A549 (cell line): ENCODE results near the gene VOPP1. TPM values are rescaled to one million over a fixed set of nuclear protein-coding genes. Genes with fewer than 3 reads are reported as not detected.
A peak's percentile ranks its signal among the peaks of the same experiment; 100 is the strongest.

Source experiments
- ATAC-seq, 2 experiments: fragments of 200-7000 bp in 1 of 2; fragments of >200 bp in 1 of 2; cut with Nextera tagmentation in 1 of 2; cut with Tn5 transposase in 1 of 2; 3 replicates each; pipeline versions ENCODE4 v1.8.0 to v1.9.1; 2018 to 2020; ENCODE audit warnings: mild to moderate bottlenecking in 1 of 2, moderate library complexity in 1 of 2
- CTCF ChIA-PET: fragments of 300-600 bp; sonication (Branson Sonifier 250); formaldehyde crosslinking; extraction: SDS; loops from one replicate; lab custom pipeline; 2021; ENCODE audit warnings: antibody characterized with exemption, inconsistent platforms; lab: Yijun Ruan, JAX
- POLR2A ChIA-PET: fragments of 350-600 bp; formaldehyde crosslinking; extraction: SDS; loops from one replicate; lab custom pipeline; 2021; ENCODE audit warnings: antibody characterized with exemption, inconsistent platforms; lab: Yijun Ruan, JAX
- DNase-seq, 2 experiments: peaks; one replicate each; pipeline versions ENCODE4 v3.0.0 to v3.0.0-alpha.2; 2011 to 2016; ENCODE audit warnings: low read depth in 1 of 2, low spot score in 1 of 2
- FAIRE-seq: peaks from 2 replicates; lab custom pipeline; 2011; peaks lifted over from hg19 to GRCh38; lab: Jason Lieb, UNC
- H3K27ac ChIP-seq, 2 experiments: fragments of >200 bp; sonication (Bioruptor Twin); formaldehyde crosslinking; 3 replicates each; pipeline ENCODE4 v1.5.1; 2016 to 2017
- H3K4me1 ChIP-seq: fragments of >200 bp; sonication (Bioruptor Twin); formaldehyde crosslinking; 3 replicates; pipeline ENCODE4 v1.6.1; 2016
- H3K4me2 ChIP-seq: fragments of >200 bp; sonication (Bioruptor Twin); formaldehyde crosslinking; 3 replicates; pipeline ENCODE4 v1.6.1; 2016
- H3K4me3 ChIP-seq: fragments of >200 bp; sonication (Bioruptor Twin); formaldehyde crosslinking; 3 replicates; pipeline ENCODE4 v1.5.1; 2016
- H3K9me3 ChIP-seq: fragments of >200 bp; sonication (Bioruptor Twin); formaldehyde crosslinking; 3 replicates; pipeline ENCODE4 v1.6.1; 2016
- ATOH8 ChIP-seq: fragments of 250-450 bp; sonication (Bioruptor Pico); IDR thresholded peaks from 2 replicates; pipeline ENCODE4 v1.5.0; 2020; ENCODE audit warnings: low read depth, mild to moderate bottlenecking, moderate library complexity
- BHLHE40 ChIP-seq: IDR thresholded peaks from 2 replicates; pipeline ENCODE4 v1.6.1; 2012; ENCODE audit warnings: low read depth, low read length, inconsistent platforms
- CHD2 ChIP-seq: fragments of 150-350 bp; IDR thresholded peaks from 2 replicates; pipeline ENCODE4 v1.6.1; 2014; ENCODE audit warnings: low read length; ENCODE audit not compliant: partially characterized antibody
- EHF ChIP-seq: fragments of 250-450 bp; sonication (Bioruptor Pico); IDR thresholded peaks from 2 replicates; pipeline ENCODE4 v1.5.0; 2020; ENCODE audit warnings: mild to moderate bottlenecking
- FOSB ChIP-seq: fragments of 250-450 bp; sonication (Bioruptor Pico); IDR thresholded peaks from 2 replicates; pipeline ENCODE4 v1.5.0; 2020; ENCODE audit warnings: mild to moderate bottlenecking, moderate library complexity
- FOSL2 ChIP-seq, 2 experiments: fragments of 450-650 bp in 1 of 2; fragments of >200 bp in 1 of 2; sonication (Bioruptor Twin) in 1 of 2; formaldehyde crosslinking; IDR thresholded peaks; 2 replicates each; pipeline versions ENCODE4 v1.5.0 to v1.6.1; 2016 to 2020; ENCODE audit warnings: mild to moderate bottlenecking in 1 of 2, moderate library complexity in 1 of 2
- HEYL ChIP-seq: fragments of 250-450 bp; sonication (Bioruptor Pico); IDR thresholded peaks from 2 replicates; pipeline ENCODE4 v1.8.0; 2021; ENCODE audit warnings: mild to moderate bottlenecking, moderate library complexity
- HOXB13 ChIP-seq: fragments of 250-450 bp; sonication (Bioruptor Pico); IDR thresholded peaks from 2 replicates; pipeline ENCODE4 v1.5.0; 2020; ENCODE audit warnings: low read depth, mild to moderate bottlenecking, moderate library complexity
- JUN ChIP-seq, 2 experiments: fragments of >200 bp; sonication (Bioruptor Twin); formaldehyde crosslinking; IDR thresholded peaks; 2 replicates in 1 of 2; 3 replicates in 1 of 2; pipeline ENCODE4 v1.6.1; 2016 to 2017
- KDM1A ChIP-seq: fragments of 200-600 bp; sonication (generic); IDR thresholded peaks from 2 replicates; pipeline ENCODE4 v1.6.1; 2016; ENCODE audit warnings: low read depth, mild to moderate bottlenecking
- MAFK ChIP-seq: fragments of 450-650 bp; IDR thresholded peaks from 2 replicates; pipeline ENCODE4 v1.6.1; 2014; ENCODE audit not compliant: partially characterized antibody
- MAX ChIP-seq: IDR thresholded peaks from 2 replicates; pipeline ENCODE4 v1.6.1; 2012
- MAZ ChIP-seq: fragments of 150-350 bp; IDR thresholded peaks from 2 replicates; pipeline ENCODE4 v1.6.1; 2014; ENCODE audit warnings: antibody characterized with exemption, low read depth, low read length, borderline replicate concordance
- NFE2L2 ChIP-seq: fragments of 150-350 bp; conservative IDR thresholded peaks from 2 replicates; pipeline ENCODE4 v1.6.1; 2014; ENCODE audit warnings: low read length
- POLR2A ChIP-seq: IDR thresholded peaks from 2 replicates; pipeline ENCODE4 v1.6.1; 2012; ENCODE audit warnings: mild to moderate bottlenecking, low read length
- POLR2AphosphoS2 ChIP-seq: conservative IDR thresholded peaks from 2 replicates; pipeline ENCODE4 v1.6.1; 2012; ENCODE audit warnings: low read length, improper control_type of control experiment, inconsistent platforms
- RAD21 ChIP-seq, 2 experiments: fragments of >200 bp in 1 of 2; sonication (Bioruptor Twin) in 1 of 2; formaldehyde crosslinking in 1 of 2; IDR thresholded peaks in 1 of 2; conservative IDR thresholded peaks in 1 of 2; 2 replicates in 1 of 2; 3 replicates in 1 of 2; pipeline ENCODE4 v1.6.1; 2012 to 2018; ENCODE audit warnings: inconsistent platforms in 1 of 2
- RARB ChIP-seq: fragments of 250-450 bp; sonication (Bioruptor Pico); IDR thresholded peaks from 2 replicates; pipeline ENCODE4 v1.8.0; 2021; ENCODE audit warnings: mild to moderate bottlenecking, moderate library complexity
- RCOR1 ChIP-seq: fragments of 150-350 bp; IDR thresholded peaks from 2 replicates; pipeline ENCODE4 v1.6.1; 2014; ENCODE audit warnings: antibody characterized with exemption, low read length, low read depth
- RFX5 ChIP-seq: fragments of 450-650 bp; IDR thresholded peaks from 2 replicates; pipeline ENCODE4 v1.7.1; 2014; ENCODE audit warnings: antibody characterized with exemption, mild to moderate bottlenecking, moderate library complexity
- ZFP36 ChIP-seq: fragments of 450-650 bp; IDR thresholded peaks from 2 replicates; pipeline ENCODE4 v1.6.1; 2014; ENCODE audit warnings: borderline replicate concordance; ENCODE audit not compliant: partially characterized antibody
- WGBS: methylation state at CpG from one replicate; pipeline ENCODE4 v1.1.6; 2017; ENCODE audit errors: missing lambda C conversion rate; 5-methylcytosine and 5-hydroxymethylcytosine counted together
- polyA plus RNA-seq, 4 experiments: library from polyadenylated mRNA; depleted of rRNA in 3 of 4; stranded (reverse); fragments of >200 nt; fragmentation: RNase III in 1 of 4; extraction: RNeasy Plus Mini Kit Qiagen cat#74134 plus additional on column Dnase treatment in 1 of 4; gene quantifications; 2 replicates in 3 of 4; 3 replicates in 1 of 4; pipeline ENCODE4 v1.2.3, GENCODE V29; 2011 to 2017
- TF ChIP-seq, protein P1 (sequence below): fragments of >200 bp; sonication (Bioruptor Twin); formaldehyde crosslinking; IDR thresholded peaks from 3 replicates; pipeline ENCODE4 v1.6.1; 2016
- TF ChIP-seq, protein P2 (sequence below): IDR thresholded peaks from 2 replicates; pipeline ENCODE4 v1.6.1; 2012; ENCODE audit warnings: low read depth, borderline replicate concordance

VOPP1 gene
- polyA plus RNA-seq, 2 of the 4 experiments (the other 2 are of a cell fraction) = 68.1 to 73.4 TPM

GRCh38 chr7:55440040-55440690 is 132.1 kb downstream of the VOPP1 start (continued):
- TF ChIP-seq CHD2 = no peak
- no peak for TF ChIP-seq RAD21 (conservative IDR thresholded peaks at IDR 0.05 in 1 of 2, IDR thresholded peaks at IDR 0.05 in 1 of 2)
- no peak for TF ChIP-seq ZFP36
- TF ChIP-seq, protein P1, sequence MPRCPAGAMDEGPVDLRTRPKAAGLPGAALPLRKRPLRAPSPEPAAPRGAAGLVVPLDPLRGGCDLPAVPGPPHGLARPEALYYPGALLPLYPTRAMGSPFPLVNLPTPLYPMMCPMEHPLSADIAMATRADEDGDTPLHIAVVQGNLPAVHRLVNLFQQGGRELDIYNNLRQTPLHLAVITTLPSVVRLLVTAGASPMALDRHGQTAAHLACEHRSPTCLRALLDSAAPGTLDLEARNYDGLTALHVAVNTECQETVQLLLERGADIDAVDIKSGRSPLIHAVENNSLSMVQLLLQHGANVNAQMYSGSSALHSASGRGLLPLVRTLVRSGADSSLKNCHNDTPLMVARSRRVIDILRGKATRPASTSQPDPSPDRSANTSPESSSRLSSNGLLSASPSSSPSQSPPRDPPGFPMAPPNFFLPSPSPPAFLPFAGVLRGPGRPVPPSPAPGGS = no peak
- no peak for TF ChIP-seq KDM1A
- TF ChIP-seq POLR2A = no peak

GRCh38 chr7:55439627-55440026 is 132.7 kb downstream of the VOPP1 start:
- Histone ChIP-seq H3K9me3 (no peaks in the 10 kb centered on the region), H3K4me2 (no peak overlapping the region), H3K27ac (no peak overlapping the region), H3K4me3 (no peak overlapping the region), H3K4me1 (no peaks in the 10 kb centered on the region)
- CTCF ChIA-PET = no interaction called here
- FAIRE-seq (no peak), DNase-seq (no peak), ATAC-seq (peak in 1 of 2 experiments; percentile 17; a peak in 1 of 6 replicates)
- WGBS = 71% methylated on average over 10 of the region's 10 CpGs
- TF ChIP-seq, protein P2, sequence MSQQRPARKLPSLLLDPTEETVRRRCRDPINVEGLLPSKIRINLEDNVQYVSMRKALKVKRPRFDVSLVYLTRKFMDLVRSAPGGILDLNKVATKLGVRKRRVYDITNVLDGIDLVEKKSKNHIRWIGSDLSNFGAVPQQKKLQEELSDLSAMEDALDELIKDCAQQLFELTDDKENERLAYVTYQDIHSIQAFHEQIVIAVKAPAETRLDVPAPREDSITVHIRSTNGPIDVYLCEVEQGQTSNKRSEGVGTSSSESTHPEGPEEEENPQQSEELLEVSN = no peak
- no peak for TF ChIP-seq JUN (IDR thresholded peaks at IDR 0.05)
- no peak for TF ChIP-seq MAX
- TF ChIP-seq POLR2AphosphoS2 = no peak
- no peak for TF ChIP-seq RARB (CRISPR knock-in tag)
- TF ChIP-seq ATOH8 = no peak
- no peak for TF ChIP-seq MAFK
- no peak for TF ChIP-seq HOXB13 (CRISPR knock-in tag)
- no peak for TF ChIP-seq RAD21 (conservative IDR thresholded peaks at IDR 0.05 in 1 of 2, IDR thresholded peaks at IDR 0.05 in 1 of 2)
- no peak for TF ChIP-seq FOSB (CRISPR knock-in tag)
- TF ChIP-seq MAZ = no peak
- POLR2A ChIA-PET = no interaction called here

- H3K27ac ChIP-seq = no peak overlapping the region
- DNase-seq (no peak), FAIRE-seq (no peak), ATAC-seq (no peak)
- CTCF ChIA-PET = no interaction called here
- H3K4me1 ChIP-seq = no peaks in the 10 kb centered on the region
- TF ChIP-seq MAX (no peak), EHF (CRISPR knock-in tag) (no peak), FOSL2 (IDR thresholded peaks at IDR 0.05) (no peak), FOSL2 (CRISPR knock-in tag; IDR thresholded peaks at IDR 0.05) (no peak), HEYL (no peak), NFE2L2 (no peak), RFX5 (no peak), RCOR1 (no peak), BHLHE40 (no peak)
- no peak overlapping the region for H3K4me2 ChIP-seq
- no peaks in the 10 kb centered on the region for H3K9me3 ChIP-seq
- POLR2A ChIA-PET = no interaction called here
- WGBS = 80% methylated on average over 19 of the region's 19 CpGs
- H3K4me3 ChIP-seq = no peak overlapping the region
Measured at GRCh38 chr7:55438757-55439525, 133.4 kb downstream of the VOPP1 start.
